GM12873 (cell line): ENCODE data around the gene SLC9A8.

Experiments
- CTCF ChIP-seq: IDR thresholded peaks from 2 replicates; pipeline ENCODE4 v1.5.1; 2012; ENCODE audit warnings: low read depth, mild to moderate bottlenecking, moderate library complexity, low read length, control low read depth; ENCODE audit not compliant: insufficient read depth; ENCODE audit errors: missing control alignments

Gene SLC9A8, protein sequence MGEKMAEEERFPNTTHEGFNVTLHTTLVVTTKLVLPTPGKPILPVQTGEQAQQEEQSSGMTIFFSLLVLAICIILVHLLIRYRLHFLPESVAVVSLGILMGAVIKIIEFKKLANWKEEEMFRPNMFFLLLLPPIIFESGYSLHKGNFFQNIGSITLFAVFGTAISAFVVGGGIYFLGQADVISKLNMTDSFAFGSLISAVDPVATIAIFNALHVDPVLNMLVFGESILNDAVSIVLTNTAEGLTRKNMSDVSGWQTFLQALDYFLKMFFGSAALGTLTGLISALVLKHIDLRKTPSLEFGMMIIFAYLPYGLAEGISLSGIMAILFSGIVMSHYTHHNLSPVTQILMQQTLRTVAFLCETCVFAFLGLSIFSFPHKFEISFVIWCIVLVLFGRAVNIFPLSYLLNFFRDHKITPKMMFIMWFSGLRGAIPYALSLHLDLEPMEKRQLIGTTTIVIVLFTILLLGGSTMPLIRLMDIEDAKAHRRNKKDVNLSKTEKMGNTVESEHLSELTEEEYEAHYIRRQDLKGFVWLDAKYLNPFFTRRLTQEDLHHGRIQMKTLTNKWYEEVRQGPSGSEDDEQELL

DNA sequence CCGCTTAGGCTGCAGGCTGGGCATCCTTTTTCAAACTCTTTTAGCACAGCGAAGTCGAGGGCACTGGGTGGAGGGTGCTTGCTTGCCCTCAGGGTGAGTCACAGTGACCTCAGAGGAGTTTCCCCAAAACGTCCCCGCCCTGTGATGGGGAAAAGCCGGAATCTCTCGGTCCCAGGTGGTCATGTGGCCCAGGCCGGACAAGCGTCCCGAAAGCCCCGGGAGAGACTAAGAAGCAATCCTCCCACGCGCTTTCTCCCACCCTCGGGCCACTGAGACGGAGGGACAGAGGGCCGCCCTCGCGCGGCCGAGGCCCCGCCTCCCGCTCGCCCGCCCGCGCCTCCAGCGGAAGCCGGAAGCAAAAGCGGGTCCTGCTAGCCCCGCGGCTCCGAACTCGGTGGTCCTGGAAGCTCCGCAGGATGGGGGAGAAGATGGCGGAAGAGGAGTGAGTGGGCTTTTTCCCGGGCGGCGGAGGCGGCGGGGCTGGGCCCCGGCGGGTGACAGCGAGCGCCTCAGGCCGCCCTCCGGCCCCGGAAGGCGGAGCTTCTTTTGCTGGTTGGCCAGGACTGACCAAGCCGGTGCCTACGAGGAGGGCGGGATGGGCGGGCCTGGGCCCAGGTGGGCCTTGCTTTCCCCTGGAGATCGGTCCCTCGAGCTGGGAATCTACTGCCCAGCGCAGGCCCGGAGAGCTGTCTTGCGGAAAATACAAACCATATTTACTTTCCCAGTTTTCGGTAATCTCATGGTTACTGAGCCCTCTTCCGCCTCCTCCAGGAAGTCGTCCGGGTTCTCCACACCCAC, at the start of gene SLC9A8:
SLC9A8 (plus strand) TSS at position 322 of the 798 bp plus-strand sequence; CDS start at position 417, 95 bp downstream.
- peak; percentile 52 for TF ChIP-seq CTCF

- TF ChIP-seq CTCF: no peak
These were observed 49.5 kb upstream of the SLC9A8 start for GRCh38 chr20:49762940-49763766.

DNA sequence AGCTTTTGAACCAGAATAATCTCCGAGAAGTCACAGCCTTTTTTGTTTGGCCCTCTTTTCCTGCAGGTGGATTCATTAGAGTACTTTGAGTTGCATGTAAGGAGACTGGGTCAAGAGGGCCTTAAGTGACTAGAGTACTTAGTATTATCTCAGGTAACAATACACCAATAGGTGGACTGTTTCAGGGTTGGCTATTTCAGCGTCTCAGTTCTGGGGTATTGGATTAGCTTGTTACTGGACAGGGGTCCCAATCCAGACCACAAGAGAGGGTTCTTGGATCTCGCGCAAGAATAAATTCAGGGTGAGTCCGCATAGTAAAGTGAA, 47.3 kb upstream of the SLC9A8 start:
- no peak for TF ChIP-seq CTCF

DNA sequence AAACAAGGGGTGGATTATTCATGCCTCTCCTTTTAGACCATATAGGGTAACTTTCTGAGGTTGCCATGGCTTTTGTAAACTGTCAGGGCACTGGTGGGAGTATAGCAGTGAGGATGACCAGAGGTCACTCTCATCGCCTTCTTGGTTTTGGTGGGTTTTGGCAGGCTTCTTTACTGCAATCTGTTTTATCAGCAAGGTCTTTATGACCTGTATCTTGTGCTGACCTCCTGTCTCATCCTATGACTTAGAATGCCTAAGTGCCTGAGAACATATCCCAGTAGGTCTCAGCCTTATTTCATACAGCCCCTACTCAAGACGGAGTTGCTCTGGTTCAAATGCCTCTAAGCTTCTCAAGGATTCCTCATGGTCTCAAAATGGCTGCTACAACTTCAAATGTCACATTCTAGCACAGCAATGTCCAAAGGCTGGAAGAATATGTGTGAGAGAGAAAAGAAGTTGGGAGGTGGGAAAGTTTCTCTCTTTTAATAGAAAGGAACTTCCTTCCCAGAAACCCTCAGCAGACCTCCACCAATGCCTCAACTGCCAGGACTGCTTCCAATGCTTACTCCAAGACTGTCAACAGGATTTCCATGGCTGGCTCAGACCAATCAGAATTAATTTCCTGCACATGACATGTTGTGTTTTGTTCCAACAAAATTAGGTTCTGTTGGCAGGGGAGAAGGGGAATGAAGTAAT, 46.6 kb upstream of the SLC9A8 start:
- no peak for TF ChIP-seq CTCF

- no peak for TF ChIP-seq CTCF
These were observed 45.6 kb upstream of the SLC9A8 start for GRCh38 chr20:49766979-49767521.

DNA sequence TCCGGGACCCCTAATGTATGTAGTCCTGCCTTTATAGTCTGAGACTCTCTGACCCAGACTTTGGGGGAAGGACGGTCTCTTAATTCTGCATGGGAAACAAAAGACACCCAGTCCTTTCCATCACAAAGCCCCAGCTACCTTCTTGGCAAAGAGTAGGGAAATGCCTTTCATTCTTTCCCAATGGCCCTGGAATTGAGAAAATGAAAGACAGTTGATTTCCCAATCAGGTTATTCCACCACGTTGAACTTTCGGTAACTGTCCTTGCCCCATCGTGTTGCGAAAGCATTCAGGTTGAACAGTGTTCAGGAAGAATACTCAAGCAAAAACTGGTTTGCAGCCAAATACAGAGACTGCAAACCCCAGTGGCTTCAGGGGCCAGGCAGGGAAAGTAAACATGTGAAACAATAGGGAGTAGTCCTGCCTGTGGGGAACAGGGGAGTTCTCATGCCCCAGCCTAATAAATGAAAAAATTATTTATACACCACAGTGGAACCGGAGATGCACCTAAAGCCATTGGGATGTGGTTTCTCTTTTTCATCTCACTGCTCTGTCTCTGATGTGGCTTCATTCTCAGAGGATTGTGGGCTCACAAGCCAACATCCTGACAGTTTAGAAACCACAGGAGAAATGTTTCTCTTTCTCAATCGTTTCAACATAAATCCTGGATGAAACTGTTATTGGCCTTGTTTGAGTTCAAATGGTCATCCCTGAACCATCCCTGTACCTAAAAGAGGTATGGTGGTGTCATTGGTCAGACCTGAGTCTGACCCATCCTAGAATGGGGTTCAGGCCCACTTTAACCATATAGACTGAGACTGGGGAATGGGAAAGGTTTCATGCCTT, 44.2 kb upstream of the SLC9A8 start:
- TF ChIP-seq CTCF: no peak
